Measurements from ENCODE around the gene TMEM51. TPM values are rescaled to one million over a fixed set of nuclear protein-coding genes. Genes with fewer than 3 reads are reported as not detected.

Gene TMEM51
- total RNA-seq, 1 donor from 2014 or later, result 36.6 TPM

GRCh38 chr1:15242766-15243165 is 89.2 kb downstream of the TMEM51 start:
- DNase-seq (ENCODE audit: extremely low read depth, low read depth, low spot score), result no peak

GRCh38 chr1:15243275-15244043 is 89.9 kb downstream of the TMEM51 start:
- DNase-seq (ENCODE audit: extremely low read depth, low read depth, low spot score), result no peak

GRCh38 chr1:15244813-15245212 is 91.3 kb downstream of the TMEM51 start:
- DNase-seq (ENCODE audit: extremely low read depth, low read depth, low spot score), result no peak

- no peak for DNase-seq (ENCODE audit: extremely low read depth, low read depth, low spot score)
Observed at GRCh38 chr1:15245593-15246360, 92.2 kb downstream of the TMEM51 start.

- DNase-seq (ENCODE audit: extremely low read depth, low read depth, low spot score), result no peak
Observed at GRCh38 chr1:15246960-15247614, 93.5 kb downstream of the TMEM51 start, which contains the start of gene FHAD1. FHAD1 (plus strand) TSS chr1:15247223; CDS start chr1:15251785, 4,562 bp downstream.

GRCh38 chr1:15248216-15248615 is 94.7 kb downstream of the TMEM51 start:
- no peak for DNase-seq (ENCODE audit: extremely low read depth, low read depth, low spot score)

GRCh38 chr1:15249081-15249480 is 95.5 kb downstream of the TMEM51 start:
- no peak for DNase-seq (ENCODE audit: extremely low read depth, low read depth, low spot score)

GRCh38 chr1:15251857-15252835 is 98.6 kb downstream of the TMEM51 start:
- no peak for DNase-seq (ENCODE audit: extremely low read depth, low read depth, low spot score)

- no peak for DNase-seq (ENCODE audit: extremely low read depth, low read depth, low spot score)
Observed at GRCh38 chr1:15254559-15254958, 101.0 kb downstream of the TMEM51 start.

GRCh38 chr1:15255582-15256149 is 102.1 kb downstream of the TMEM51 start:
- no peak for DNase-seq (ENCODE audit: extremely low read depth, low read depth, low spot score)

- no peak for DNase-seq (ENCODE audit: extremely low read depth, low read depth, low spot score)
Observed at GRCh38 chr1:15256584-15256983, 103.0 kb downstream of the TMEM51 start.

GRCh38 chr1:15257309-15257708 is 103.8 kb downstream of the TMEM51 start:
- DNase-seq (ENCODE audit: extremely low read depth, low read depth, low spot score), result no peak

- no peak for DNase-seq (ENCODE audit: extremely low read depth, low read depth, low spot score)
Observed at GRCh38 chr1:15258833-15259621, 105.5 kb downstream of the TMEM51 start.

GRCh38 chr1:15259622-15260007 is 106.1 kb downstream of the TMEM51 start:
- DNase-seq (ENCODE audit: extremely low read depth, low read depth, low spot score), result no peak

- DNase-seq (ENCODE audit: extremely low read depth, low read depth, low spot score), result no peak
Observed at GRCh38 chr1:15260418-15261154, 107.0 kb downstream of the TMEM51 start.

- DNase-seq (ENCODE audit: extremely low read depth, low read depth, low spot score), result no peak
Observed at GRCh38 chr1:15261155-15262002, 107.8 kb downstream of the TMEM51 start.

GRCh38 chr1:15262003-15262377 is 108.4 kb downstream of the TMEM51 start:
- no peak for DNase-seq (ENCODE audit: extremely low read depth, low read depth, low spot score)

- DNase-seq (ENCODE audit: extremely low read depth, low read depth, low spot score), result no peak
Observed at GRCh38 chr1:15262706-15263105, 109.2 kb downstream of the TMEM51 start.
